ENCODE measurements around the gene CYP39A1.
A peak's percentile ranks its signal among the peaks of the same experiment; 100 is the strongest.

Gene CYP39A1

DNA sequence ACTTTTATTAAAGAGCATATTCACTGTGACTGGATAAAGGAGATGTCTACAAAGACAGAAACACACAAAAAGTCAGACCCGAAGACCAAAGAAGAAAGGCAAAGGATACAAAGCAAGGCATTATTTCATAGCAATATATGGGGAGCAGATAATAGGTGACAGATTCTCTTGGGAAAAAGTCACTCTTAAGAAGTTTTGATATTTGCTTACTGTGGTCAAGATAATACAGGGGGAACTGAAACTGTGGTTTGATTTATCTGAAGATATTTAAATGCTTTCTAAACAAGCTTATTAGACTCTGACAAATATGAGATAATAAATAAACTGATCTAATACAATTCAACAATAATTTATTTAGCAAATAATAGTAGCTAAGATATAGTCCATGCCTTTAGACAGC is 14.7 kb downstream of the CYP39A1 start:
- no peak for DNase-seq (ENCODE audit: low read depth, low spot score)
- no peak overlapping the region for H3K4me3 ChIP-seq (ENCODE audit: low read depth, low read length)
- in situ Hi-C loops (cut with HindIII; ENCODE audit: low sequenced_read_pairs): no loop called here
- TF ChIP-seq, protein P1, sequence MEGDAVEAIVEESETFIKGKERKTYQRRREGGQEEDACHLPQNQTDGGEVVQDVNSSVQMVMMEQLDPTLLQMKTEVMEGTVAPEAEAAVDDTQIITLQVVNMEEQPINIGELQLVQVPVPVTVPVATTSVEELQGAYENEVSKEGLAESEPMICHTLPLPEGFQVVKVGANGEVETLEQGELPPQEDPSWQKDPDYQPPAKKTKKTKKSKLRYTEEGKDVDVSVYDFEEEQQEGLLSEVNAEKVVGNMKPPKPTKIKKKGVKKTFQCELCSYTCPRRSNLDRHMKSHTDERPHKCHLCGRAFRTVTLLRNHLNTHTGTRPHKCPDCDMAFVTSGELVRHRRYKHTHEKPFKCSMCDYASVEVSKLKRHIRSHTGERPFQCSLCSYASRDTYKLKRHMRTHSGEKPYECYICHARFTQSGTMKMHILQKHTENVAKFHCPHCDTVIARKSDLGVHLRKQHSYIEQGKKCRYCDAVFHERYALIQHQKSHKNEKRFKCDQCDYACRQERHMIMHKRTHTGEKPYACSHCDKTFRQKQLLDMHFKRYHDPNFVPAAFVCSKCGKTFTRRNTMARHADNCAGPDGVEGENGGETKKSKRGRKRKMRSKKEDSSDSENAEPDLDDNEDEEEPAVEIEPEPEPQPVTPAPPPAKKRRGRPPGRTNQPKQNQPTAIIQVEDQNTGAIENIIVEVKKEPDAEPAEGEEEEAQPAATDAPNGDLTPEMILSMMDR (IDR thresholded peaks at IDR 0.05; ENCODE audit: low read depth, low read length): no peak

- TF ChIP-seq, protein P1 (IDR thresholded peaks at IDR 0.05; ENCODE audit: low read depth, low read length): no peak
- no peak overlapping the region for H3K4me3 ChIP-seq (ENCODE audit: low read depth, low read length)
- peak; percentile 7 for DNase-seq (ENCODE audit: low read depth, low spot score)
- in situ Hi-C loops (cut with HindIII; ENCODE audit: low sequenced_read_pairs): no loop called here
Observed at GRCh38 chr6:46637145-46637544, 15.5 kb downstream of the CYP39A1 start.

DNA sequence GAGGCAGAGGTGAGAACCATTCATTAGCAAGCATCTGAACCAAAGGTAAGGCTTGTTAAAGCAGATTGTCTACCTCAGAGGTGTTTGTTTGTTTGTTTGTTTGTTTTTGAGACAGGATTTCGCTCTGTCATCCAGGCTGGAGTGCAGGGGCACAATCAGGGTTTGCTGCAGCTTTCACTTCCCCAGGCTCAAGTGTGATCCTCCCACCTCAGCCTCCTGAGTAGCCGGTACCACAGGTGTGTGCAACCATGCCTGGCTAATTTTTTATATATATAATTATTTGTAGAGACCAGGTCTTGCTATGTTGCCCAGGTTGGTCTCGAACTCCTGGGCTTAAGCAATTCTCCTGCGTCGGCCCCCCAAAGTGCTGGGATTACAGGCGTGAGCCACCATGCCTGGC is 17.2 kb downstream of the CYP39A1 start:
- no peak overlapping the region for H3K4me3 ChIP-seq (ENCODE audit: low read depth, low read length)
- in situ Hi-C loops (cut with HindIII; ENCODE audit: low sequenced_read_pairs): no loop called here
- TF ChIP-seq, protein P1 (IDR thresholded peaks at IDR 0.05; ENCODE audit: low read depth, low read length): no peak
- DNase-seq (ENCODE audit: low read depth, low spot score): no peak

DNA sequence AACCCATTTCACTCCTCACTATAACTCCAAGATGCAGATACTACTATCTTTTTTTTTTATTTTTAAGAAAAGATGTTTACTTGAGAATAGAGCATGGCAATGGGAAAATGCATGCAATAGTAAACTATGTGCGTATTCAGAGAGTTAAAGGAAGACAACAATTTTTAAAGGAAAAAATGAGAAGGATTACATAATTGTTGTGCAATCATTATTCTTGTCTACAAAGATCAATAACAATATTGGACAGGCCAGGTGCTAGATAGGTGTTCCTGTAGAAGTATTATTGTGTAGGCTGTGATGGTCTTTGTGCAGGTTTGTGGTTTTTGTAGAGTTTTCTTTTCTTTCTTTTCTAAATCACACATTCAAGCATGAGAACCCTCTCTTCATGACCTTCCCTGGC is 20.6 kb downstream of the CYP39A1 start:
- no peak for DNase-seq (ENCODE audit: low read depth, low spot score)
- in situ Hi-C loops (cut with HindIII; ENCODE audit: low sequenced_read_pairs): no loop called here
- no peak overlapping the region for H3K4me3 ChIP-seq (ENCODE audit: low read depth, low read length)
- TF ChIP-seq, protein P1 (IDR thresholded peaks at IDR 0.05; ENCODE audit: low read depth, low read length): no peak

DNA sequence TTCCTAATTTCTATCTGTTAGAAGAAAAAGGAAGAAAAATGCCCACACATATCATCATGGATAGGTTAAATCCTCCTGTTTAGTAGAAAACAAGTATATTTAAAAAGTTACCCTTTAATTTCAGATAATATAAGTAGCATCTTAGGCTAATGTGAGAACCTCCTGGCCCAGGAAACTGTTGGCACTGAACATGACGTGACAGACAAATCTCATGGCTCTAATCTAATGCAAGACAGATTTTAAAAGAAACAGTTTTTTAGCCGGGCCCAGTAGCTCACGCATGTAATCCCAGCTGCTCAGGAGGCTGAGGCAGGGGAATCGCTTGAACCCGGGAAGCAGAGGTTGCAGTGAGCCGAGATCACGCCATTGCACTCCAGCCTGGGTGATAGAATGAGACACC is 22.9 kb downstream of the CYP39A1 start:
- no peak overlapping the region for H3K4me3 ChIP-seq (ENCODE audit: low read depth, low read length)
- no peak for DNase-seq (ENCODE audit: low read depth, low spot score)
- in situ Hi-C loops (cut with HindIII; ENCODE audit: low sequenced_read_pairs): no loop called here
- TF ChIP-seq, protein P1 (IDR thresholded peaks at IDR 0.05; ENCODE audit: low read depth, low read length): no peak

DNA sequence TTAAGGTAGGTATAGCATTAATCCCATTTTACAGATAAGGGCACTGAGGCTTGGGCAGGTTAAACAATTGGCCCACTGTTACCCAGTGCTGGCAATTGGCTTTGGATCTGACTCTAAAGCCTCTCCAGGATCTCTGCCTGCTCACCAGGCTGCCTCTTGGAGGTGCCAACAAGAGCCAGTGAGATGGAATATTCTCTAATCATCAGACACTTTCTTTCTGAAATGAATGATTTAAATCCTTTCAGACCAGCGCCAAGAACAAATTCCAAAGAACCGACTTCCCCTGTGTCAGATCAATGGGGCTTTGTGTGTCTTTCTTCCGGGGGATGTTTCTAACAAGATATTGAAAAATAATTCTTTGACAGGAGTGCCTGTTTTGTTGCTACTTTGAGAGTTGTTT is 23.6 kb downstream of the CYP39A1 start:
- TF ChIP-seq, protein P1 (IDR thresholded peaks at IDR 0.05; ENCODE audit: low read depth, low read length): no peak
- H3K4me3 ChIP-seq (ENCODE audit: low read depth, low read length): no peak overlapping the region
- in situ Hi-C loops (cut with HindIII; ENCODE audit: low sequenced_read_pairs): no loop called here
- no peak for DNase-seq (ENCODE audit: low read depth, low spot score)

DNA sequence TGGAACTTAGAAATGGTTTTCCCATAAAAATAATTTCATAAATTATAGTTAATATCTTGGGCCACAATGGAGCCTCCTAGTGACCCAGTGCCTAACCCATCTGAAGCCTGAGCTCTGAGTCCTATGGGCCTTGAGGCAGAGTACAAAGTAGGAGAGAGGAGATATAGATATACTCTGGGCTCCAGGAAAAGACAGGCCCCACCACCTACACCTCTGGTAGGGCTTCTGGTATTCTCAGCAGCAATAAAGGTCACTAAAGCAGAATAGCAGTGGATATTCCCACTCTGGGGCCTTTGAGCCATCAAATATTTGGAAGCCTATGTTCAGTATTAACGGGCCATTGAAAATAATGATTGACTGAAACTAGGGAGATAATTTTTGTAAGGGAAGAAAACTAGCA is 24.1 kb downstream of the CYP39A1 start:
- in situ Hi-C loops (cut with HindIII; ENCODE audit: low sequenced_read_pairs): no loop called here
- TF ChIP-seq, protein P1 (IDR thresholded peaks at IDR 0.05; ENCODE audit: low read depth, low read length): no peak
- no peak overlapping the region for H3K4me3 ChIP-seq (ENCODE audit: low read depth, low read length)
- no peak for DNase-seq (ENCODE audit: low read depth, low spot score)
